ENCODE results near the gene SNORC.

GRCh38 chr2:232859385-232859916 lies 10.6 kb upstream of the SNORC start:
- no peak for TF ChIP-seq CTCF (IDR thresholded peaks at IDR 0.05)
- TF ChIP-seq POLR2A (IDR thresholded peaks at IDR 0.05): no peak

Data from lower leg skin (tissue), 3 donors.